Coronary artery (tissue), 2 donors: Measurements from ENCODE around the gene INF2.

Source experiments
- DNase-seq: peaks from one replicate; pipeline ENCODE4 v3.0.0-alpha.2; 2017; ENCODE audit warnings: low spot score
- H3K27ac ChIP-seq, 2 donors: fragments of 200-600 bp; sonication (generic); one replicate each; pipeline ENCODE4 v1.5.1; 2016 to 2019
- H3K4me3 ChIP-seq: fragments of 200-600 bp; sonication (generic); 2 replicates; pipeline ENCODE4 v1.5.1; 2016; ENCODE audit warnings: mild to moderate bottlenecking, moderate library complexity
- TF ChIP-seq, protein P1 (sequence below): fragments of 200-600 bp; sonication (generic); IDR thresholded peaks from one replicate; pipeline ENCODE4 v1.5.1; 2019; ENCODE audit warnings: antibody characterized with exemption

The INF2 gene

DNA sequence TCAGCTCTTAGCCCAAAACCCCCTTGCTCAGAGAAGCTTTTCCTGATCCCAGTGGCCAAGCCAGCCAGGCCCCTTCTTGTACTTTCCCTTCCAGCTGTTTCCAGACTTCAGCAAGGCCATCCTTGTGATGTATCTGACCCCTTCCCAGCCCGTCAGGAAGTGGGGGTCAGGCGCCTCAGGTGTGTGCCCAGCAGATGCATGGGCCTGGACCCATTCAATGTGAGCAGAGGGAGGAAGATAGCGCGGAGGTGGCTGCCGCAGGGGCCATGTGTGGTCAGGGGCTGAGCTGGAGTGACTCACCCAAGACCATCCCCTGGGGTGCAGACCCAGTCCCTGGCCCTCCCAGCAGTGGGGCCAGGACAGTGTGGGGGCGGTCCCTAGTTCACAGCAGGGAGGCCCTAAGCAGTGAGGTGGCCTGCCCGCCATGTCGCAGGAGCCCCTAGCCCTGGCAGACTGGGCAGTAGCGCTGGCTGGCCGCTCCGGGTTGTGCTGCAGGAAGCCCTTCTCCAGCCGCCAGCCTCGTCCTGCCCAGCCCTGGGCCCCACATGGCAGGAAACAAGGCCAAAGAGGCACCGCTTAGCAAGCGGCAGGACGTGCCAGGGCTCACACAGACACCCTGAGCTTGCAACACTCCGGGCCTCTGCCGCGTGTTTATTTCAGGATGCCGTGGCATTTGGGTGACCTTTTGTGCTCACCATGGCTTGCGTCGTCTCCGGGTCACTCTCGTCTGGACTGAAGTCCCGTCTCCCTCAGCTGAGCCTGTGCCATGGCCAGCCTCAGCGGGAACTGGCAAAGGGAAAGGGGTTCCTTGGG, 46.6 kb downstream of the INF2 start:
- Histone ChIP-seq H3K4me3 (peak overlapping the region; percentile 41), H3K27ac (peak overlapping the region; percentile 80 to 94)
- TF ChIP-seq, protein P1, sequence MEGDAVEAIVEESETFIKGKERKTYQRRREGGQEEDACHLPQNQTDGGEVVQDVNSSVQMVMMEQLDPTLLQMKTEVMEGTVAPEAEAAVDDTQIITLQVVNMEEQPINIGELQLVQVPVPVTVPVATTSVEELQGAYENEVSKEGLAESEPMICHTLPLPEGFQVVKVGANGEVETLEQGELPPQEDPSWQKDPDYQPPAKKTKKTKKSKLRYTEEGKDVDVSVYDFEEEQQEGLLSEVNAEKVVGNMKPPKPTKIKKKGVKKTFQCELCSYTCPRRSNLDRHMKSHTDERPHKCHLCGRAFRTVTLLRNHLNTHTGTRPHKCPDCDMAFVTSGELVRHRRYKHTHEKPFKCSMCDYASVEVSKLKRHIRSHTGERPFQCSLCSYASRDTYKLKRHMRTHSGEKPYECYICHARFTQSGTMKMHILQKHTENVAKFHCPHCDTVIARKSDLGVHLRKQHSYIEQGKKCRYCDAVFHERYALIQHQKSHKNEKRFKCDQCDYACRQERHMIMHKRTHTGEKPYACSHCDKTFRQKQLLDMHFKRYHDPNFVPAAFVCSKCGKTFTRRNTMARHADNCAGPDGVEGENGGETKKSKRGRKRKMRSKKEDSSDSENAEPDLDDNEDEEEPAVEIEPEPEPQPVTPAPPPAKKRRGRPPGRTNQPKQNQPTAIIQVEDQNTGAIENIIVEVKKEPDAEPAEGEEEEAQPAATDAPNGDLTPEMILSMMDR = no peak
- peak; percentile 98 for DNase-seq

- TF ChIP-seq, protein P1 = no peak
- Histone ChIP-seq H3K4me3 (no peak overlapping the region), H3K27ac (peak overlapping the region in 1 of 2 donors; percentile 13)
- no peak for DNase-seq
Measured at GRCh38 chr14:104738375-104739019, 49.1 kb downstream of the INF2 start.

GRCh38 chr14:104739026-104739425, 49.6 kb downstream of the INF2 start:
- Histone ChIP-seq H3K4me3 (no peak overlapping the region), H3K27ac (no peak overlapping the region)
- TF ChIP-seq, protein P1 = no peak
- no peak for DNase-seq

DNA sequence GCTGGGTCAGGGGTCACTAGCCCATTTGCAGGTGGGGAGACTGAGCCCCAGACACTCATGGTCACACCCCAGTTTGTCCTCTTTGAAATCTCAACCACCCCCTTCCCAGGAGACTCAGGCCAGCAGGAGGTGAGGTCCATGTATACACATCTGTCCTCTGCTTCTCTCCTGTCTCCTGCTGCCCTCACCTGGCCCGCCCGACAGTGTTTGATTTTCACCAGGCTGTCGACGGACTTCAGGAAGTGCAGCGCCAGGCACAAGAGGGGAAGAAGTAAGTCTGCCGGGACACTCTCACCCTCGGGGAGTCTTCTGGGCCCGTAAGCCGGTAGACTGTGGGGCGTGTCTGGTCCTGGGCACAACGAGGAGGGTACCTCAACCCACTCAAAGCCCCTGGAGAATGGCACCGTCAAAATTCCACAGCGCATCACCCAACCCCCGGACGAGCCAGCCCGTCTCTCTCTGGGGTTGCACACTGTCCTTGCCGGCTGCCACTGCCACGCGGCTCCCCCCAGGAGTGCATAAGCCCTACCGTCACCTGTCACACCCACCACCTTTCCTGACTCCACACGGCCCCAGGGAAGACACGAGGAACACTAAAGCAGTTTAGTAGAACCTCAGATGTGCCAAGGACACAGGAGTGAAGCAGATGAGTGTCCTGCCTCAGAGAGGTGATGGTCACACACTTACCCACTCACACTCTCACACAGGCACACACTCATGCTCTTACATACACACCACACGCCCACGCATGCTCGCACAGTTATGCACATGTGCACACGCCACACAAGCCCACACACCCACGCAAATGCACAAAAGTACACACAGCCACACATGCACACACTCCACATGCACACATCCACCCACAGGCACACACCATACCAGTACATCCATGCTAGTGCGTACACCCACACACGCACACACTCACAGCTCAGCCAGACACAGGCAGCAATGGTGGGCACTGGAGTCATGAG, 50.4 kb downstream of the INF2 start:
- TF ChIP-seq, protein P1 = no peak
- Histone ChIP-seq H3K27ac (no peak overlapping the region), H3K4me3 (no peak overlapping the region)
- no peak for DNase-seq

DNA sequence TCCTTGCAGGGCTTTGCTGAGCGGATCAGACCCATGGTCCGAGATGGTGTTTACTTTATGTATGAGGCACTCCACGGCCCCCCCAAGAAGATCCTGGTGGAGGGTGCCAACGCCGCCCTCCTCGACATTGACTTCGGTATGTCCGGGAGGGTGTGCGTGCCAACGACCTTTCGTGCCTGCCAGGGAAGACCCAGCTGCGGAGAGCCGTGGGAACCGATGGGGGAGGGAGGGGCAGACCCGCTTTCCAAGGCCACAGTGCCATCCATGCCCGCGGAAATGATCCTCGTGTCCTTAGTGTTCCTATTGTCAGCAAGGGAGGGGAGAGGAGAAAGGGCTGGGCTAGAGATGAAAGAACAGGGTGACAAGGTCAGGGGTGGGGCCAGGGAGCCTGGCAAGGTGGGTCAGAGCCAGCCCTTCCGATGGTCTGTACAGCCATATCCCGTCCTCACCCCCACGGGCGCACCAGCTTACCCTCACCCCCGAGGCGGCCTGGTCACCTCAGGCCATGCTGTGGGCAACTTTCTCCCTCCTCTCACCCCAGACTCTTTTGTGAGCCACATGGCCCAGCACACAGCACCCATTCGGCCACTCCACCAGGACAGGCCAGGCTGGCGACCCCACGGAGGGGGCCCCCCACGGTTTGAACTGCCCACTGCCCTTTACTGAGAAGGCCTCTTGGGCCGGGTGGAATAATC, 51.8 kb downstream of the INF2 start:
- Histone ChIP-seq H3K4me3 (no peak overlapping the region), H3K27ac (no peak overlapping the region)
- TF ChIP-seq, protein P1 = no peak
- no peak for DNase-seq

DNA sequence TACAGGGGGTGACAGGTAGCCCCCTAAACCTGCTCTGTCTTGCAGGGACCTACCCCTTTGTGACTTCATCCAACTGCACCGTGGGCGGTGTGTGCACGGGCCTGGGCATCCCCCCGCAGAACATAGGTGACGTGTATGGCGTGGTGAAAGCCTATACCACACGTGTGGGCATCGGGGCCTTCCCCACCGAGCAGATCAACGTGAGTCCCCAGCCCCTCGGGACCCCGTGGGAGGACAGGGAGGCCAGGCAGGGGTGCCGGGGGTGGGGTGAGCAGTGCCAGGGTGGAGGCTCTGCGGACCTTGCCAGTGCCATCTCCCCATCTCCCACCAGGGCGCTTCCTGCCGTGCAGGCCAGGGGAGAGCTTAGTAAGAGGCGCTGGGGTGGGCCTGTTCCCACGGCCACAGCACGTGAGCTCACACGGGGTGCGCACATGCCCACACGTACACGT, 52.4 kb downstream of the INF2 start:
- no peak for DNase-seq
- Histone ChIP-seq H3K4me3 (no peak overlapping the region), H3K27ac (no peak overlapping the region)
- TF ChIP-seq, protein P1 = no peak
